Colon (tissue), 2 donors: ENCODE data around the gene PGLYRP1.

ENCODE experiments used
- FAIRE-seq: peaks from 2 replicates; lab custom pipeline; 2012; peaks lifted over from hg19 to GRCh38; lab: Jason Lieb, UNC
- donor health status: control.
- donor health status: control.

Gene PGLYRP1

DNA sequence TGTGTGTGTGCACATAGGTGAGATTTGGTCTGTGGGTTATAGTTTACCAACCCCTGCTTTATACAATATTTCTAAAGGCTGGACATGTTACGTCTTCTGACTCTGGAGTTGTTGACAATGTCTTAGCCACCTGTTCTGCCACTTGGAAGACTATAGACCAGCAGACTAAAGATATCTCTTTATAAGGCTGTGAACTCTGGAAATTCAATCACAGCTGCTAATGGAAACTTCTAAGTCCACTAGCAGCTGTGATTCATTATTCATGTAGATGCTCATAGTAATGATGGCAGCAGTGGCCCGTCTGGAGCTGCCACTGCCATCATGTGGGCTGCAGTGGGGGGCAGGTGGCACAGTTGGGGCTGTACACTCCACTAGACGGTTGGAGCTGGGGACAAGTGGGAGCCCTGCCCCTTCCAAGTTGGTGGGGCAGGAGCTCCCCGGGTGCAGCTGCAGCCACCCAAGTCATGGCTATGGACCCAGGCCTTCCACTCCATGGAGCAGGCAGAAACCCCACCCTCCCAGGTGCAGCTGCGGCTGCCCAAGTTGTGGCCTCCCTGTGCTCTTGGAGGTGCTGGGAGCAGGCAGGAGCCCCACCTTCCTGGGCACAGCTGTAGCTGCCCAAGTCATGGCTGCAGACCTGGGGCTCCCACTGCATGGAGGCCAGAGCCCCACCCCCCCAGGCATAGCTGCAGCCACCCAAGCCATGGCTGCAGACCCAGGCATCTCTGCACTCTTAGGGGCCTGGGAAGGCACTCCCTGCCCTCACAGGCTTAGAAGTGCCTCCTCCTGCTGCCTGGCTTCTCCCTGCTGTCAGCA is 9.1 kb upstream of the PGLYRP1 start:
- no peak for FAIRE-seq

DNA sequence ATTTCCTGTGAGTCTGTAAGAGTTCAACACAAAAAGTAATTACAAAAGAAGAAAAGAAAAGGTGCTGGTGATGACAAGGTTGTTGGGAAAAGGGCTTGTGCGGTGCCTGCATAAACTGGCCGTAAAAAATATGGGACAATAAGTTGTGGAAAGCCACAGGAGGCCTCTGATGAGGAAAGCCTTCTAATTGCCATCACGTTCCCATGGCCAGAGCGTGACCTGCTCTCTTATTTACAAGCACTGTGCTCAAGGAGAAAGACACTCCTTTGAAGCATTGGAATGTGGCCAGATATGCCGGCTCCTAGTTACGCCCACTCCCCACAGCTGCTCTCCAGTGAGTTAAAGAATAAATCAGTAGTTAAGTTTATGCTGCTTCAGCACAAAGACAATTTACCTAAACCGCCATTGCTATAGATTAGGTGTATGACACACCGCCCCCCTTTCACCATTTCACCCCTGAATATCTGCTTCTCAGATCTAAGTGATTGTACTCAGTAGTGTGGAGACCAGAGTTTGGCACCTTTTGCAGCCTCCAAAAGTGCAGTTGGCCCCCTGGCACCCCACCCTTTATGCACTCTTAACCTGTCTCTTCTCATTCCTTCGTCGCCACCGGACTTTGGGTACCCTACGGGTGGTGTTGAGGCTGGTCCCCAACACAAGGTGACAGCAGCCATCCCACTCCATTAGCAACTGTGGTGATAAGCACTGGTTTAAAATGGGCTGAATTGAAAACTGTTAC is 8.1 kb upstream of the PGLYRP1 start:
- no peak for FAIRE-seq

DNA sequence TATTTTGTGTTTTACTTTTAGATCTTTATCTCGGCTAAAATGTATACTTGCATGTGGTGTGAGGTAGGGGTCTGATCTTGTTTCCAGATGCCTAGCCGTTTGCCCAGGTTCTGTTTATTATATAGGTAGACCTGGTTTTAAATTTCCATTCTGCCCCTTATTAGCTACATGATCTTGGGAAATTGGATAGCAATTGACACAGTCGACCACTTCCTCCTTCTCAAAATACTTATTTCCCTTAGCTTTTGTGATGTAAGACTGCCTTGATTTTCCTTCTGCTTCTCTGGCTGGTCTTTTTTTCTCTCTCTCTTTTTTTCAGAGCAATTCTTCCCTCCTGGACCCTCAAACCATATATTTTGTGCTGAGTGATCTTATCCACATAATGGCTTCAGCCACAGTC is 3.0 kb upstream of the PGLYRP1 start:
- FAIRE-seq: no peak

DNA sequence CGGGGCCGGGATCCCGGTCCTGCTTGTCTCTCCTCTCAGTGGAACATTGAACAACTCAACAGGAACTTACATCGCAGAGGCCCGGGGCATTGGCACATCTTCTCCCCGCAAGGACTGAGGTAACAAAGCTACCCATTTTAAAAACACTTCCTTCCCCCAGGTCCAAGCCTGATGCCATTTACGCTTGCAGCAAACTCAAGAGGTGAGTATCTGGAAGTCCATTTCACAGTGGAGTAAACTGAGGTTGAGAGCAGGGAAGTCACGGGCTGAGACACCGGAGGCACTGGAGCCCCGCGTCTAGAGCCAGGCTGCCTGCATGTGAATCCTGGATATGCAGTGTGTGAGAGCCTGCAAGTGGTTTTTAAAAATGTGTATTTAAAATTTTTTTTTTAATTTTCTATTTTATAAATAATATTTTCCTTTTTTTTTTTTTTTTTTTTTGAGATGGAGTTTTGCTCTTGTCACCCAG is 492 bp upstream of the PGLYRP1 start:
- no peak for FAIRE-seq

DNA sequence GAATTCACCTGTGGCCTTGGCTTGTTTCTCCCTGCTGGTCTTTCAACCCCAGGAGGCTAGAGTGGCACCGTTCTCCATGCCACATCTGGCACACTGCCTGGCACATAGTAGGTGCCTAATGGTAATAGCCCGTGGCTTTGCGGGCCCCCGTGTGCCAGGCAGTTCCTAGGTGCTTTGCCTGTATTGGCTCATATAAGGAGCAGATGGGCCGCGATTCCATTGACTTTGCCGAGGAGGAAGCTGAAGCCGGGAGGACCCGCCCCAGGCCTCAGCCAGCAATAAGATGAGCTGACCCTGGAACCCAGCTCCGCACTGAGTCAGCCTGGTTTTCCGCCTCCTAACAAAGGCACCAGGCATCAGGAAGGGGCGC is 807 bp downstream of the PGLYRP1 start:
- FAIRE-seq: no peak

DNA sequence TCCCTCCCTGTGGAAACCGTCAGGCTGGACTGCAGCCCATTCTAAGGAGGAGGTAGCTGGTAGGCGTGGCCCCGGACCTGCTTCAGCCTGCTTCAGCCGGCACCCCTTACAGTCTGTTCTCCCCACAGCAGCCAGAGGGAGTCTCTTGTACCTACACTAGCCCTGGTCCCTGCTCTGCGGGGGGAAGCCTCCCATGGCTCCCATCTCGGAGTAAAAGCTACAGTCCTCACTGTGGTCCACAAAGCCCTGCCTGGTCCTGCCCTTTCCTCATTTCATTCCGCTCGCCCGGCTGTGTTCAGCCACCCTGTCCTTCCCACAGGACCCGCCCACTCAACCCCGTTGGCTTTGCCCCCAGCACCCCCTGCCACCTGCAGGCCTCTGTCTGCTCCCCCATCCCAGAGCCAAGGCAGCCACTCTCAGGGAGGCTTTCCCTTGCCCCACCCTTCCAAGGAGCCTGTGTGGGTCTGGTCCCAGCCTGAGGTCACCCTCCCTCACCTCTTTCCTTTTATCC is 1.3 kb downstream of the PGLYRP1 start:
- no peak for FAIRE-seq

DNA sequence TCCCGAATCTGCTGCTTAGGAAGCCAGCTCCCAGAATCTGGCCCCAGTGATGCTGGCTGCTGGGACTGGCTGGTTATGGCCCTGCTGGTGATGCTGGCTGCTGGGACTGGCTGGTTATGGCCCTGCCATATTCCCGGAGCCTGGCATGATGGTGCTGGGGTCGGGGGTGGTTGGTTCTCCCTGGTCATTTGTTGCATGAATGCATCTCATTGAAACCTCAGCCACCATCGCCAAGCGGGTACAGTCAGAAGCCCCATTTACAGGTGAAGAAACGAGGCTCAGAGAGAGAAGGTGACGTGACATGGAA is 2.1 kb downstream of the PGLYRP1 start:
- FAIRE-seq: no peak

DNA sequence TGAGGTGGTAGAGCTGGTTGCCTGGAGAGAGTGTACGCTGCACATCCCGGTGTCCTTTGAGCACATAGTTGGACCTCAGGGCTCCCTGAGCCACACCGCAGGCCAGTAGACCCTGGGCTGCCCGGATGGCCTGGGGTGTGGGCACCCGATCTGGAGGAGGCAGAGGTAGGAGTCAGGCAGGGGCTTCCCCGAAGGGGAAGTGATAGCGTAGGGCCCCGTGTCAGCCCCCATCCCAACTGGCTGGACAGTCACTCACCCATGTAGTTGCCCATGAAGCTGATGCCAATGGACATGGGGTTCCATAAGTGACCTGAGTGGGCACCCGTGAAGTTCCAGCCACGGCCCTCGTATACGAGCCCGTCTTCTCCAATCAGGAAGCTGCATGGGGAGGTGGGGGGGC is 3.6 kb downstream of the PGLYRP1 start:
- FAIRE-seq: no peak

DNA sequence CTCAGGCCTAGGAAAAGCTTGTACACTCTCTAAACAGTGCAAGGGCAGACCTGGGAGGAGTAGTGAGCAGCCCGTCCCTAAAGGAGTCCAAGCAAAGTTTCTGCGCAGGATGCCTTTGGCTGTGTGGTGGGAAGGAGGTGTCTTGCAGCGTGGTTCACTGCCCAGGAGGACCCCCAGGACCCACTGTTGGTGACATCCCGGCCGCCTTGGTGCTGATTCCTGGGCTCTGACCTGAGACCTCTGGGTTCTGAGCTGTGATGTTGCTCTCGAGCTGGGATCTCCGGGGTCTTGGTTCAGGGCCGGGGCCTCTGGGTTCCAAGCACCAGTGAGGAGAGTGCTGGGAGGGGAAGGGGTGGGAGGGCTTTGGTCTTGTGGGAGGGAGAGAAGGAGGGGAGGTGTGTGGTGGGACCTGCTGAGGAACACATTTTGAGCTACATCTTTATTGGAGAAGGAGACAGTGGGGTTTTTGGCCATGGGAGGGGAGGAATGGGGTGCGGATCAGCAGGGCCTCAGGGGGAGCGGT is 4.1 kb downstream of the PGLYRP1 start:
- FAIRE-seq: no peak

DNA sequence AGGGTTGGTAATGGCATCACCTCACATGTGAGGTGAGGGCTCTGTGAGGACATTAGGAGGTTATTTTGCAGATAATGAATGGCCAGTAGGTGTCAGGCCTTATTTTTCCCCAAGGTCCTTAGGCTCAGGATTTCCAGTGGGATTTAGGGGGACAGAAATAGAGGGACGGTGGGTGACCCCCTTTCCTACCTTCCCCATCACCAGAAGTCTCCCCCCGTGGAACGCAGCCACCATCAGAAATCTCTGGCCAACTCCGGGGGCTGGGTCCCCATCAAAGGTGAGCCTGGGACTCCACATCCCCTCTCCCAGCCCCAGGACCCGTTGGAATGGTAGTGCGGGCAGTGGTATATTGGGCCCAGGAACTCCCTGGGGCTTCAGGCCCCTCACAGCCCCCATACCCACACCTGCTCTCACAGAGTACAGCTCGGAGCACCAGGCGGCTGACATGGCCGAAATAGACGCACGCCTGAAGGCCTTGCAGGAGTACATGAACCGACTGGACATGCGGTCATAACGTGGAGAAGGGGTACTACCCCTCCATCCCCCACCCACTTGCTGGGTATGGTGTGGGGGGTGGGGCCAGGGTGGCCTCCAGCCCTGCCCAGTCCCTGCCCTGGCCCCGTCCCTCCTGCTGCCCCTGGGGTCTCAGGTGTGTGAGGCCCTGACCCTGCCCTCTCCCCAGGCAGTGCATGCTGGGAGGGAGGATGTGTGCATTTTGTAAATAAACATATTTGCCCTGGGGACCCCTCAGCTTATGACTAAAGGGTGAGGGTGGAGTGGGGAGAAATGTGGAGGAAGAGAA is 4.8 kb downstream of the PGLYRP1 start:
- no peak for FAIRE-seq

DNA sequence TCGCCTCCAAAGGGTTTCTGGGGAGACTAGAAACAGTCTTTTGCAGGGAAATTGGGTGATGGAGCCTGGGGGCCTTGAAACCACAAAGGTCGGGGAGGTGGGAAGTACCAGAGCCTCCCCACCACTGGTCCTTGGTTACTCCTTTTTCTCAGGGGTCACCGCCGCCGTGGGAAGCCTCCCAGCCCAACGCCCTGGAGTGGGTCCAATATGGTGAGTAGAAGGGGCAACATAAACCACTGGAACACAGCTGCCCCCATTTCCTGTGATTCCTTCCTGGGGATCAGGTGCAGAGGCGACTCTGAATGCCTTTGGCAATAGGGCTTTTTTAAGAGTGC is 5.8 kb downstream of the PGLYRP1 start:
- no peak for FAIRE-seq

DNA sequence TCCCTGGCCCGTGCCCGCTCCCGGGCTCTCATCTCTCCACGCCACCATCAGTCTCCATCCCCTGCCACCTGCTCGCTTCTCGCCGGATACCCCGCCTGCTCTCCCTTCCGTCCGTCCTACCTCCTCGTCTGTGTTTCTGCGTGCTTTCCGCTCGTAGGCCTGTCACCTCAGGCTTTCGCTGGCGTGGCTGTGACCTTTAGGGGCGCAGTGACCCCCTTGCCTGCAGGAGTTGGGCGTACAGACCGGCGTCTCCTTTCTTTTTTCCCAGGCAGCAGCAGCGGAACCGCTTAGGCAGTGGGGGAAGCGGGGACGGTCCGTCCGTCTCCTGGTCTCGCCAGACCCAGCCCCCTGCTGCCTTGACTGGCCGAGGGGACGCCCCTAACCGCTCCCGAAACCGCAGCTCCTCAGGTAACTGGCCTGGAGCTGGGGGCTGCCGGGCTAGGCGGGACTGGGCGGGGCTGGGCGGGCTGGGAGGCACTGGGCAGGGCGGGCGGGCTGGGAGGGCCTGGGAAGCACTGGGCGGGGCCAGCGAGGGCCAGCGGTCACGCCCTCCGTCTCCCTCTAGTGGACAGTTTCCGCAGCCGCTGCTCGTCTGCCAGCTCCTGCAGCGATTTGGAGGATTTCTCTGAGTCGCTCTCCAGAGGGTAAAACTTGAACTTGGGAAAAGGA is 6.3 kb downstream of the PGLYRP1 start:
- FAIRE-seq: no peak

DNA sequence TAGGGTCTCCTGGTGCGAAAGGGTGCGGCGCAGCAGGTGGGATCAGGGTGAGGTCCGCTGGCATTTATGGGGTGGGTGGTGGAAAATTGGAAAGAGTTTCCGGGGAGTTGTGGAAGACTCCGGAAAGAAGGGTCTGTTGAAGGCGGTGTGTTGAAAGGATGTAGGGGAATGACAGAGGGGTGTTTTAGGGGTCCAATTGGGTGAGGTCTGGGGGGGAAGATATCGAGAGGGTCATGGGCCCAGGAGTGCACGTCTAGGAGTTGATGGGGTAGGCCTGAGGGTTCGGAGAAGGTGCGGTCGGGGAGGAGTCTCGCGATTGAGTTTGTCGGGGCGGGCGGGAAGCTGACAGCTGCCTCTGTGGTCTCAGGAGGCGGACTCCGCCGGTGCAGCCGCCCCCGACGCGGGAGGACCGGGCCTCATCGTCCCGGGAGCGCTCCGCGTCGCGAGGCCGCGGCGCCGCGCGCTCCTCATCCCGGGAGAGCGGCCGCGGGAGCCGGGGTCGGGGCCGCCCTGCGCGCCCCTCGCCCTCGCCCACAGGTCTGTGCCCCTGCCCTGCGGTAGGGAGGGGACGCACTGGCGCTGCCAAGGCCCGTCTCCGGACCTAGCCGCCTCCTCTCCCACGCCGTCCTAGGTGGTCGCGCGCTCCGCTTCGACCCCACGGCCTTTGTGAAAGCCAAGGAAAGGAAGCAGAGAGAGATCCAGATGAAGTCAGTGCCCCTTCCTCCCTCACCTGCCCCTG is 7.0 kb downstream of the PGLYRP1 start:
- no peak for FAIRE-seq

DNA sequence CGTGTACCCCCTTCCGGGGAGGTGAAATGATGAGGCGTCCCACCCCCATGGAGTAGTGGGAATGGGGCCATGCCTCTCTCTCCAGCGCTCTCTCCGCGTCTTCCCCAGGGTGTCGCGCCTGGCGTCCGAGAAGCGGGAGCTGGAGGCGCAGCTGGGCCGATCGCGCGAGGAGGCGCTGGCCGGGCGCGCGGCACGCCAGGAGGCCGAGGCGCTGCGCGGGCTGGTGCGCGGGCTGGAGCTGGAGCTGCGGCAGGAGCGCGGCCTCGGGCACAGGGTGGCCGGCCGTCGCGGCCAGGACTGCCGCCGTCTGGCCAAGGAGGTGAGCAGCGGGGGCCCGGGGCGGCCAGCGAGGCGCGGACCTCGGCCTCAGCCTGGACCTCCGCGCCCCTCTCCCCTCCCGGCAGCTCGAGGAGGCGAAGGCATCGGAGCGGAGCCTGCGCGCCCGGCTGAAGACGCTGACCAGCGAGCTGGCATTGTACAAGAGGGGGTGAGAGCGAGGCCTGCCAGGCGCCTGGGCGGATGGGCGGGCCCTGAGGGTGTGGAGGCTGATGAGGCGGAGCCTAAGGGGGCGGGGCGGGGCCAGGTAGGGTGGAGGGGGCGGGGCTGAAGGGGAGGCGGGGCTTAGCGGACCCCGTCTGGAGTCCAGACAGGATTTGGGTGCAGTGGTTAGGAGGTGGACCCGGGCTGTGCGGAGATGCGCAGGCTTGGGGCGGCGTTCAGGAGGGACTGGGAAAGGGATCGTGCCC is 7.7 kb downstream of the PGLYRP1 start:
- no peak for FAIRE-seq

DNA sequence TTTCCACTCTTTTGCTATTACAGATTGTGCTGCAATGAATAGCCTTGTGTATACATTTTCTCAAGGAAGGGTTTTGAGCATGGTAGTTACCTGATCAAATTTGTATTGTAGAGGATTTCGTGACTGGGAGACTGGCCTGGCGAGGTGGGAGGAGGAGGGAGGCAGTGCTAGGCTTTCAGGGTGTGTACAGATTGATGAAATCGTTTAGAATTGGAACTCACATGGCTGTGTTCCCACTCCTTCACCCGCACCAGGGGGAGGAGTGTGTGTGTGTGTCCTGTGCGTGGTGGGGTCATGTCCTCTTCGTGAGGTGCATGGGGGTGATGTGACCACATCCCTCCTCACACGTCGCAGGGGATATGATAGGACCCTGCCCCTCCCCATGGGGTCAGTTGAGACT is 8.3 kb downstream of the PGLYRP1 start:
- FAIRE-seq: no peak

DNA sequence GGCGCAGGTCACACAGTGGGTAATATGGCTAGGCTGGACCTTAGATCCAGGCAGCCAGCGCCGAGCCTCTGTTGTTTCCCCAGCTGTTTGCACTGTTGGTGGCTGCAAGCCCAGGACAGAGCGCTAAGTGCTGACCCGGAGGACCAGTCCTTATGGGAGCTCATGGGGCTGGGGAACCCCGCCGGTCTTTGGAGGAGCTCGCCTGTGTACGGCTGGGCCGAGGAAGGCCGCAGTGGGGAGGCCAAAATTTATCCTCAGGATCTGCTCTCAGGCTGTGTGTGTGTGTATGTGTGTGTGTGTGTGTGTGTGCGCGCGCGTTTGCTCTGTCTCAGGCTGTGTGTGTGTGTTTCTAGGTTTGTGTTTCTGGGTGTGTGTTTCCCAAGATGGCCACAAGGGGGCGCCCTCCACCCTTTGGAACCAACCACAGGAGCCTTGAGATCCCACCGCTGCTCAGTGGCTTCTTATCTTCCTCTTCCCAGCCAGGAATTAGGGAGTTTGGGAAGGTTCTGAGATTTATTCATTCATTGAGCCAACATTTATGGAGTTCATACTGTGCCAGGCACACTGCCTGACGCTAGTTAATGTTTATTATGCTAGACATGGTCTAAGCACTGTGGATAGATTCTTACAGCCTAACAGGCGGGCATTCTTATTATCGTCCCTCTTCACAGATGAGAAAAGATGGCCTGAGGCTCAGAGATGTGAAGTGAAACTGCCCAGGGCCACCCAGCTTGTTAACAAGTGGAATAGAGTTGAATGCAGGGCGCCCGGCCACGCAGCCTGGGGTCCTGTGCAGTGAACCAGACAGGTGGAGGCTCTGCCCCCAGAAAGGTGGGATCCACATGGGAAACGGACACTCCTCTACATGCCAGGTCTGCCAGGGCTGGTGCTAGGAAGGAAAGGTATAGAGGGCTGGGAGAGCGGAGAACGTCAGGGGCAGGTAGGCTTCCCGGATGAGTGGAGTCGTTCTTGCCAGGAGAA is 13.0 kb downstream of the PGLYRP1 start:
- no peak for FAIRE-seq

DNA sequence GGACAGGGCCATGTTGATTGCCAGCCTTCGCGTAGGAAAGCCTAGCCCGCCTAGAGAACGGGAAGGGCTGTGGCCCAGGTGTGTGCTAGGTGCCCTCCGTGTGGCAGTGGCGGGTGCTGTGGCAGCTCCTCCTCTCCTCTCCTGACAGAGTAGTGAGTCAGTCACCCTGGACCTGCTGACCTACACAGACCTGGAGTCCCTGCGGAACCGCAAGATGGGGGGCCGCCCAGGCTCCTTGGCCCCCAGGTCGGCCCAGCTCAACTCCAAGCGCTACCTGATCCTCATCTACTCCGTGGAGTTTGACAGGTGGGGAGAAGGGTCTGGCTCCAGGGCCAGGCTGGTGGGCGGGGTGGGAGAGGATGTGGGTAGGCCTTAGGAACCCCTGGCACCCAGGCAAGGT is 16.4 kb downstream of the PGLYRP1 start:
- no peak for FAIRE-seq

DNA sequence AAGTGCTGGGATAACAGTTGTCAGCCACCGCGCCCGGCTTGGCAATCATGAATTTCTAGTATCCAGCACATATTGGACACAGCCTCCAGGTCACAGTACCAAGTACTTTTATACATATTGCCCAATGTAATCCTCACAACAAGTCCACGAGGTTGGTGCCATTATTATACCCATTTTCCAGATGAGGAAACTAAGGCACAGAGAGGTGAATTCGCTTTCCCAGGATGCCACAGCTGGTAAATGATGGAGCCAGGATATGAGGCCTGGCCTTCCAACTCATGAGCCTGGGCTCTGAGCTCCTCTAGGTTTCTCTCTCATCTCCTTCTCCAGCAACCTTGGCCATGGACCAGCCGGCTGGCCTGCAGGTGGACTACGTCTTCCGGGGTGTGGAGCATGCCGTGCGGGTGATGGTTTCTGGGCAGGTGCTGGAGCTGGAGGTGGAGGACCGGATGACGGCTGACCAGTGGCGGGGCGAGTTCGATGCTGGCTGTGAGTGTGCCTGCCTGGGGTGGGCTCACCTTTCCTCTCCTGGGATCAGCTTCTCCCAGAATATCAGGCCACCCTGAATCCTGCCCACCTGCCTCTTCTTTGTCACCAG is 20.1 kb downstream of the PGLYRP1 start:
- no peak for FAIRE-seq
